IPS DF 4.7 (cell line): ENCODE measurements around the gene PNPT1.
"Not testable (repeated sequence)": the region's sequence is repeated elsewhere in the genome, so short reads cannot be mapped to it uniquely, and the experiment has no call there.

ENCODE experiments used
- DNase-seq: peaks from one replicate; pipeline ENCODE4 v3.0.0-alpha.2; 2013; ENCODE audit warnings: low spot score; ENCODE audit errors: extremely low read depth

PNPT1 gene

GRCh38 chr2:55693181-55694125, at the start of gene PNPT1:
TSS of gene PNPT1 (minus strand) at chr2:55693844. CDS start at chr2:55693823, 21 bp downstream.
- DNase-seq = peak; percentile 89

DNA sequence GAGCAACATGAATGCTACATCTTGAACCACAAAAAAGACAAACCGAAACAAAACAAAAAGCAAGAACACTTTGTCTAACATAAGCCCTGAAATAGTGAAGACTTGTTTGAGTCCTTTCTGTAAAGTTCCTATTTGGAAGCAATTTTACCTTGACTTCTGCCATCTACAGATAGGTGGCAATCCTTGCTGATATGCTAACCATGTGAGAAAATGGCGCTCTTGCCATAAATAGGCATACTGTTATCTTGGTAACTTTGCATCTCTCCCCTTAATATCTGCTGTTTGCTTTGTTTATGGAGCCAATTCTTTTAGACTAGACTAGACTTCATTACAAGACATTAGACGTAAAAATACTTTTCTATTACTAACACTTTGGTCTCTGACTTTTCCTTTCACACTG, 49.4 kb upstream of the PNPT1 start:
- DNase-seq = no peak

- DNase-seq = not testable (repeated sequence)
These were observed 42.4 kb upstream of the PNPT1 start for GRCh38 chr2:55736019-55736536.

DNA sequence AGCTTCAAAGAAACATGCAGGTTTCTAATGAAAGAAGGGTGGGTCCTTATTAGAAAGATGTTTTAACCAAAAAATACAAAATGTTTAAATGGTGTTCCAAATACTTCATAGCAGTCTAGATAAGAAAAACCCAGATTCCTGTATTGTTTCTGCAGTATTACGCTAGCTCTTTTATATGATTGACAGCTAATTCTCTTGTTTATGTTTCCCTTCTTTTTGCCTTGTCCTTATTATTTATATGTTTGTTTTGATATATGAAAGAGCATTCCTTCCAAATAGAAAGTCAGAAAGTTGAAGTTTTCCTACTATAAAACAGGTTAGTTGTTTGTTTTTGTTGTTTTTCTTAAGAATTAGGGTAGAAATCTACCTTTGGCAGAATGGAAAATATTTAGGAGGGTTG, 41.1 kb upstream of the PNPT1 start:
- DNase-seq = no peak

DNA sequence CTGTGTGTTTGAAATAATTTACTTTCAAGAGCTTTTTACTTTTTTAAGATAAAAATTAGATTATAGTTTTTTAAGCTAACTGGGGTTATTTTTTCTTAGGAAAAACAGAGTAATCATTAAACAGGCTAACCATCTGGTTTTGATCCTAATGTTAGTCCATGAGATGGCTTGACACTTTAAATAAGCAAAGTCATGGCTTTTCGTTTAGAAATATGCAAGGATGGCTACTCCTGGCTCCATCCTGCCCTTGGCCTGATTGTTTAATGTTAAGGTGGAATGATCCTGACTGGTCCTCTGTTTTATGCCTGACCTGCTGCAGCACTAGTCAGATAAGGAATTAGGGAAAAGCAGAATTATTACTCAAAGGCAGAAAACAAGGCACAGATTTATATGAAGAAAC, 39.7 kb upstream of the PNPT1 start:
- no peak for DNase-seq

GRCh38 chr2:55732854-55733253, 39.2 kb upstream of the PNPT1 start:
- no peak for DNase-seq

DNA sequence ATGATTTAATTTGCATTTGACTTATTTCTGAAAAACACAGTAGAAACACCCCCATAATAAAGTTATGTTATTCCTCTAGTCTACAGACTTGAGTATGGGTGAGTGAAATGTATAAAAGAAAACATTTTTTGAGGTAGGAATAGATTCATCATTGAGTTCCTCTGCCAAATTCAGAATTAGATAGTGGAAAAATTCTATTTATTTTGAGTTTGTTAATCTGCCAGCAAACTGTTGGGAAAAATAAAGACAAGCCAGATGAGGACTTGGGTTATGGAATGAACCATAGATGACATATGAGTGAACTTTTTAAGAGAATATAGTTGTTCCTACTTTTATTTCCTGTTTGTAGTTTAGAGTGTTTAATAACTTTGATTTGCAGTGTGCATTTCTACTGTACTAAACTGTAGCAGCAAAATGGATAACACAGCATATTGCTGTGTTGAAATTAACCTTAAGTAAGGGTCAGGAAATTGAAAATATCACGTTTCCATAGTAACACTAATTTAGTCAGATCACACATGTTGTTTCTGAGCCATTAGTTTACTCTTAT, 35.6 kb upstream of the PNPT1 start:
- no peak for DNase-seq

DNA sequence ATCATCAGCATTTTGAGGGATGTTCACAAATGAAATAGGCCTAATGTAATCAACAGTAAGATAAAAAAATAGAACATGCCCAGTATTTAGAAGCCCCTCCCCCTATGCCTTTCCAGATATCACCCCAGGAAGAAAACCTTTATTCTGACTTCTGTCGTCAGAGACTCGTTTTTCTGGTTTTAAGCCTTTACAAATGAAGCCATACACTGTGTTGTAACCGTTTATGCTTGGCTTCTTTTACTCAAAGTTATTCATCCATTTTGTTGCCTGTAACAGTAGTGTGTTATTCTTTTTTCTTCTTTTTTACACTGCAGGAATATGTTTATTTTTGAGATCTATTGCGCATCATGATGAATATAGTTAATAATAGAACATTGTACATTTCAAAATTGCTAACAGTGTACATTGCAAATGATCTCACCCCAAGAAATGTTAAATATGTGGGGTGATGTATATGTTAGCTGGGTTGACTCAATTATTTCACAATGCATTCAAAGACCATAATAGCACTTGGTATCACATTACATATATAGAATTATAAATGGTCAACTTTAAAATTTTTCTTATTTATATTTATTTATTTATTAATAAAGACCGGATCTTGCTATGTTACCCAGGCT, 28.1 kb upstream of the PNPT1 start:
- no peak for DNase-seq

DNA sequence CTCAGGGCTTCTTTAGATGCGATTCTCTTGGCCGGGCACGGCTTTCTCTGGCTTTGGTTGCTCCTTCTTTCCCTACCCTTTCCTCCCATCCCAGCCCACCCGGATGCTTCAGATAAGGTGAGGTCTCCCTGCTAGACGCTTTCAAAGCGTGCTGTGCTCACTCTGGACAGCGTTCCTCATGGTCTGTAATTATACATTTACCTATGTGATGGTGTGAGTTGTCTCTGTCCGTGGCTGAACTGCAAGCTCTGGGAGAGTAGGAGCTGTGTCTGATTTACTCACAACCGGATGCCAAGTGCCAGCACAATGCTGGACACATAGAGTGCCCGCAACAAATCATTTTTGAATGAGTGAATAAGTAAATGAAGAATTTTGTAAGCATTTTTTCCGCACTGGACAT, 26.8 kb upstream of the PNPT1 start:
- no peak for DNase-seq

- no peak for DNase-seq
These were observed 26.2 kb upstream of the PNPT1 start for GRCh38 chr2:55719852-55720251.

- no peak for DNase-seq
These were observed 24.7 kb upstream of the PNPT1 start for GRCh38 chr2:55718165-55719008.

- no peak for DNase-seq
These were observed 22.0 kb upstream of the PNPT1 start for GRCh38 chr2:55715626-55716025.

DNA sequence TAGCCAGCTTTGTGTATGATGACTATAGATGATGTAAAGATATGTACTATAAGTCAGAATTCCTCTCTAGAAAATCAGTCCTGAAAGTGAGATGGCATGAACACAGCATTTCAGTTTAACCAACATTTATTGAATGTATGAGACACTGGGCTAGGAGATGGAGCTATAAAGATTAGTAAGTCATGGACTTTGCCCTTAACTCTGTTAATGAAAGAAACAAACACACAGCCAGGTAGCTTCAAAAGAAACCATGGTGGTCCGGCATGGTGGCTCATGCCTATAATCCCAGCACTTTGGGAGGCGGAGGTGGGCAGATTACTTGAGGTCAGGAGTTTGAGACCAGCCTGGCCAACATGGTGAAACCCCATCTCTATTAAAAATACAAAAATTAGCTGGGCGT, 21.5 kb upstream of the PNPT1 start:
- not testable (repeated sequence) for DNase-seq

GRCh38 chr2:55712477-55713060, 18.9 kb upstream of the PNPT1 start:
- DNase-seq = no peak

DNA sequence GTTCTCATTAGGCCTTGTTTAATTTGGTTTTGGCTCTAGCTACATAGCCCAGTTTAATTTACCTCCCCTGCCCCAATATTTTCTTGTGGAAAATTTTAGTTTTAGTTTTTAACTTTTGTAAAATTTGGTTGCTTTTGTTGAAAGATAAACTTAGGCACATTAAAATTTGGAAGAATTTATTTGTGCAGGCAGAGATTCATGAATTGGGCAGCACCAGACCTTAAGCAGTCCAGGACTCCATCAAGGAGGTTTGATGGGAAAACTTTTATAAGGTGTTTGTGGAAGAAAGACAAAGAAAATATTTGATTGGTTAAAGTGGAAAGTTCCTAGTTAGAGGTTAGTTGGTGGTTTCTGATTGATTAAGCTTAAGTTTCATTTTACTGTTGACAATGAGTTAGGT, 16.4 kb upstream of the PNPT1 start:
- DNase-seq = no peak

GRCh38 chr2:55707751-55708150, 14.1 kb upstream of the PNPT1 start:
- no peak for DNase-seq

DNA sequence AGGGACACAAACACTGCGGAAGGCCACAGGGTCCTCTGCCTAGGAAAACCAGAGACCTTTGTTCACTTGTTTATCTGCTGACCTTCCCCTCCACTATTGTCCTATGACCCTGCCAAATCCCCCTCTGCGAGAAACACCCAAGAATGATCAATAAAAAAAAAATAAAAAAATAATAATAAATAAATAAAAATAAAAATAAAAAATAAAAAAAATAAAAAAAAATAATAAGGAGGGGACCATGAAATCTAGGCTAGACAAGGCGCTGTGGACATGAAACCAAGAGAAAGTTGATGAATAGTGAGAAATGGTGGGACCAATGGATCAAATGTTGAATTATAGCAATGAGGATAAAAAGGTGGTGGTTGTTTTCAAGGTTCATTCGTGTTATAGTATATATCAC, 12.6 kb upstream of the PNPT1 start:
- not testable (repeated sequence) for DNase-seq

DNA sequence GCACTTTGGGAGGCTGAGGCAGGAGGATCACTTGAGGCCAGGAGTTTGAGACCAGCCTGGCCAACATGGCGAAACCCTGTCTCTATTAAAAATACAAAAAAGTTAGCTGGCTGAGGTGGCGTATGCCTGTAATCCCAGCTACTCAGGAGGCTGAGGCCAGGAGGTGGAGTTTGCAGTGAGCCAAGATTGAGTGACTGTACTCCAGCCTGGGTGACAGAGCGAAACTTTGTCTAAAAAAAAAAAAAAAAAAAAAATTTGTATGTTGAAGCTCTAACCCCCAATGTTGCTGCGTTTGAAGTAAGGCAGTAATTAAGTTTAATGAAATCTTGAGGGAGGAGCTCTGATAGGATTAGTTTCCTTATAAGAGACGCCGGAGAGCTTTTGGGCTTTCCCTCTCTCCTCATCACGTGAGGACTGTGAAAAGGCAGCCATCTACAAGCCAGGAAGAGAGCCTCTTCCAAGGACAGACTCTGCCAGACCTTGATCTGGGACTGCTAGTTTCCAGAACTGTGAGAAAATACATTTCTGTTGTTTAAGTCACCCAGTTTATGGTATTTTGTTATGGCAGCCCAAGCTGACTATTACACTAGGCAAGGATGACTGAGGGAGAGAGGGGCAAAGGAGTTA, 11.5 kb upstream of the PNPT1 start:
- DNase-seq = no peak

GRCh38 chr2:55703350-55703749, 9.7 kb upstream of the PNPT1 start:
- DNase-seq = no peak

DNA sequence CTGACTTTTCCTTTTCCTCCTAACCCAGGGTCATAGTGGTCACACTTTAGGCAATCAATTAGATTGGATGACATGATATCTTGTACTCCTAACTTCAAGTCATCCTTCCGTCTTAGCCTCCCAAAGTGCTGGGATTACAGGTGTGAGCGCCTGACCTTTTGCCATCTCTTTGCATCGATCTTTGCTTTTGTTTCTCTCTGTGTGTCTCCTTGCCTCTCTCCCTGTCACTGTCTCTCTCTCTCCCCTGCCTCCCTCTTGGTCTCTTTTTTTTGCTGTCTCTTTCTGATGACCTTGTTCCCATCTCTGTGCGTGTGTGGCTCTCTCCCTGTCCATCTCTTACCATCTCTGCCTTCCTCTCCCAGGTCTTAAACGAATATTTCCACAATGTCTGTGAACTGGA, 904 bp downstream of the PNPT1 start:
- DNase-seq = not testable (repeated sequence)
